WERI-Rb-1 (cell line): ENCODE data around the gene VAMP4.

Experiments used
- DNase-seq: peaks from one replicate; pipeline ENCODE4 v3.0.0-alpha.2; 2020
- H3K27ac ChIP-seq: fragments of 250-450 bp; sonication (Bioruptor Pico); 2 replicates; pipeline ENCODE4 v1.5.1; 2020; ENCODE audit warnings: mild to moderate bottlenecking, moderate library complexity
- H3K27me3 ChIP-seq: fragments of 250-450 bp; sonication (Bioruptor Pico); 2 replicates; pipeline ENCODE4 v1.5.1; 2021; ENCODE audit warnings: mild to moderate bottlenecking, low read depth, moderate library complexity; ENCODE audit not compliant: insufficient read depth, severe bottlenecking
- H3K36me3 ChIP-seq: fragments of 250-450 bp; sonication (Bioruptor Pico); 2 replicates; pipeline ENCODE4 v1.5.1; 2020; ENCODE audit warnings: mild to moderate bottlenecking, moderate library complexity
- H3K4me3 ChIP-seq: 2 replicates; pipeline ENCODE4 v1.5.1; 2011; ENCODE audit warnings: low read depth, mild to moderate bottlenecking, control low read depth, low read length
- H3K9me3 ChIP-seq: fragments of 250-450 bp; sonication (Bioruptor Pico); 2 replicates; pipeline ENCODE4 v1.5.1; 2021; ENCODE audit warnings: mild to moderate bottlenecking, moderate library complexity; ENCODE audit not compliant: severe bottlenecking
- TF ChIP-seq, protein P1 (sequence below): IDR thresholded peaks from 2 replicates; pipeline ENCODE4 v1.5.1; 2011; ENCODE audit warnings: low read depth, mild to moderate bottlenecking, control low read depth, inconsistent platforms, low read length

VAMP4 gene

DNA sequence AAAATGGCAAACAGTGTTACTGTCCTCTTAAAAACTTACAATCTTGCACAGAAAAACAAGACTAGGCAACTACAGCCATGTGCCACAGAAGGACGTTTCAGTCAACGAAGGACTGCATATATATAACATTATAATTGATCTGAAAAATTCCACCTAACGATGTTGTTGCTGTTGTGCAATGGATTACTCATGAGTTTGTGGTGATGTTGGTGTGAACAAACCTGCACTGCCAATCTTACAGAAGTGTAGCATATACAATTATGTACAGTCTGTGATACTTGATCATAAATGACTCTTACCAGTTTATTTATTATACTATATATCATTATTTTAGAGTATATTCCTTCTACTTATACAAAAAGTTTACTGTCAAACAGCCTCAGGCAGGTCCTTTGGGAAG is 6.8 kb upstream of the VAMP4 start:
- Histone ChIP-seq H3K9me3 (no peaks in the 10 kb centered on the region), H3K36me3 (no peaks in the 10 kb centered on the region), H3K4me3 (no peak overlapping the region), H3K27me3 (no peaks in the 10 kb centered on the region), H3K27ac (no peak overlapping the region)
- TF ChIP-seq, protein P1, sequence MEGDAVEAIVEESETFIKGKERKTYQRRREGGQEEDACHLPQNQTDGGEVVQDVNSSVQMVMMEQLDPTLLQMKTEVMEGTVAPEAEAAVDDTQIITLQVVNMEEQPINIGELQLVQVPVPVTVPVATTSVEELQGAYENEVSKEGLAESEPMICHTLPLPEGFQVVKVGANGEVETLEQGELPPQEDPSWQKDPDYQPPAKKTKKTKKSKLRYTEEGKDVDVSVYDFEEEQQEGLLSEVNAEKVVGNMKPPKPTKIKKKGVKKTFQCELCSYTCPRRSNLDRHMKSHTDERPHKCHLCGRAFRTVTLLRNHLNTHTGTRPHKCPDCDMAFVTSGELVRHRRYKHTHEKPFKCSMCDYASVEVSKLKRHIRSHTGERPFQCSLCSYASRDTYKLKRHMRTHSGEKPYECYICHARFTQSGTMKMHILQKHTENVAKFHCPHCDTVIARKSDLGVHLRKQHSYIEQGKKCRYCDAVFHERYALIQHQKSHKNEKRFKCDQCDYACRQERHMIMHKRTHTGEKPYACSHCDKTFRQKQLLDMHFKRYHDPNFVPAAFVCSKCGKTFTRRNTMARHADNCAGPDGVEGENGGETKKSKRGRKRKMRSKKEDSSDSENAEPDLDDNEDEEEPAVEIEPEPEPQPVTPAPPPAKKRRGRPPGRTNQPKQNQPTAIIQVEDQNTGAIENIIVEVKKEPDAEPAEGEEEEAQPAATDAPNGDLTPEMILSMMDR: no peak
- DNase-seq: no peak

DNA sequence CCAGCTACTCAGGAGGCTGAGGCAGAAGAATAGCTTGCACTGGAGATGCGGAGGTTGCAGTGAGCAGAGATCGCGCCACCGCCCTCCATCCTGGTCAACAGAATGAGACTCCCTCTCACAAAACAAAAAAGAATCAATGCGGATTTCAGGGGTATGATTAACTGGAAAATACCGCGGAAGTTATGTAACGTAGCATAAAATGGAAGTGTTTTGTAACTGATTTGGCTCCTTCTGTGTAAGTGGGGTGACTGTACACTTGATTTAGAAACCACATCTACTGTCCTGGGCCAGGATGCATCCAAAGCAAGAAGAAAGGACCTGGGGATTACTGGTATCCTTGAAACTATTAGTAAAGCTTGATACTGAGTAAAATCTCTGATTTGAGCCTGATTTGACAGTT is 3.1 kb upstream of the VAMP4 start:
- H3K27ac ChIP-seq: no peak overlapping the region
- H3K36me3 ChIP-seq: peaks cover 7% of the 10 kb centered on the region
- H3K4me3 ChIP-seq: no peak overlapping the region
- TF ChIP-seq, protein P1: no peak
- no peaks in the 10 kb centered on the region for H3K9me3 ChIP-seq
- DNase-seq: no peak
- no peaks in the 10 kb centered on the region for H3K27me3 ChIP-seq

DNA sequence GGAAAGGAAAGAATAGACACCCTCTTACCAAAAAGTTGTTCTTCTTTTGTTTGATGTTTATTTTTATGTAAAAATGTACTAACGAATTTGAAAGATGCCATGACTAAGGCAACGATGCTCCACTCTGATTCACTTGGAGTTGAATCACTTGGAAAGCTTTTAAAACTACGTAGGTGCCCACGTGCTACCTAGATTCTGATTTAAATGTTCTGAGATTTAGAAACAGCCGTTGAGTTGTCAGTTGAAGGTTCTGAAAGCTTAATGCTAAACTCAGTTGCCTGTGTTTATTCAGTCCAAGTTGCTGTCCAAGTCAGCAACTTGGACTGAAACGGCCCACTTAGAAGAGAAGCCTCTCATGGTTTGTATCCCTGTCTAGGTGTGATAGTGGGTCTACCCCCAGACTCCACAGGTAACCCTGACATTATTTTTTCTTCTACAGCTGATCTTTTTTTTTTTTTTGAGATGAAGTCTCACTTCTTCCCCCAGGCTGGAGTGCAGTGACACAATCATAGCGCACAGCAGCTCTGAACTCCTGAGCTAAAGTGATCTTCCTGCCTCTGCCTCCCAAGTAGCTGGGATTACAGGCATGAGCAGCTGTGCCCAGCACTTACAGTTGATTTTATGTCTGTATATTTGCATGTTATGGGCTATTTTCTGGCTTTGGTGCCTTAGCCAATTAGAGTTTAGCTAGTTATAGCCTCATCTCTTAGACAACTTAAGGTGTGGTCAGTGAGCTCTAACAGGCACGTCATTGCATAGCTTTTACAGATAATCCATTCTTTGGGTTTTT is 1.4 kb upstream of the VAMP4 start:
- H3K27ac ChIP-seq: peak overlapping the region; percentile 96
- peaks cover 7% of the 10 kb centered on the region for H3K36me3 ChIP-seq
- peak overlapping the region; percentile 96 for H3K4me3 ChIP-seq
- TF ChIP-seq, protein P1: no peak
- H3K9me3 ChIP-seq: no peaks in the 10 kb centered on the region
- DNase-seq: peak; percentile 65
- no peaks in the 10 kb centered on the region for H3K27me3 ChIP-seq

DNA sequence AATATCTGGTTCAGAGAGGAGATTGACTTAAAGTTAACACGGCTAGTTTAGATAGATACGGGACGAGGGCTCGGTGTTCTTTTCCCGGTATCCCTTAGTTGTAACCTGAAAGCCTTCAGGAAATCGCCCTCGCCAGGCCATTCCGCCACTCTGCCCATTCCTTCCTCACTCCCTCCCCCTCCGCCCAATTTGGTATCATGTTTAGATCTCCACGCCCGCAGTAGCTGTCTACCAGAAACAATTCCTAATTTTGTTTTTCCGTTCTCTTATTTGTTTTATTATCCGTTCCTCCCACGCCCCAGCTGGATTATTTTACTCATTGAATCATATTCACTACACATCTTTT is 685 bp upstream of the VAMP4 start:
- TF ChIP-seq, protein P1: no peak
- peak overlapping the region; percentile 96 for H3K27ac ChIP-seq
- H3K9me3 ChIP-seq: no peaks in the 10 kb centered on the region
- peak overlapping the region; percentile 96 for H3K4me3 ChIP-seq
- no peaks in the 10 kb centered on the region for H3K27me3 ChIP-seq
- DNase-seq: peak; percentile 48
- H3K36me3 ChIP-seq: peaks cover 7% of the 10 kb centered on the region

DNA sequence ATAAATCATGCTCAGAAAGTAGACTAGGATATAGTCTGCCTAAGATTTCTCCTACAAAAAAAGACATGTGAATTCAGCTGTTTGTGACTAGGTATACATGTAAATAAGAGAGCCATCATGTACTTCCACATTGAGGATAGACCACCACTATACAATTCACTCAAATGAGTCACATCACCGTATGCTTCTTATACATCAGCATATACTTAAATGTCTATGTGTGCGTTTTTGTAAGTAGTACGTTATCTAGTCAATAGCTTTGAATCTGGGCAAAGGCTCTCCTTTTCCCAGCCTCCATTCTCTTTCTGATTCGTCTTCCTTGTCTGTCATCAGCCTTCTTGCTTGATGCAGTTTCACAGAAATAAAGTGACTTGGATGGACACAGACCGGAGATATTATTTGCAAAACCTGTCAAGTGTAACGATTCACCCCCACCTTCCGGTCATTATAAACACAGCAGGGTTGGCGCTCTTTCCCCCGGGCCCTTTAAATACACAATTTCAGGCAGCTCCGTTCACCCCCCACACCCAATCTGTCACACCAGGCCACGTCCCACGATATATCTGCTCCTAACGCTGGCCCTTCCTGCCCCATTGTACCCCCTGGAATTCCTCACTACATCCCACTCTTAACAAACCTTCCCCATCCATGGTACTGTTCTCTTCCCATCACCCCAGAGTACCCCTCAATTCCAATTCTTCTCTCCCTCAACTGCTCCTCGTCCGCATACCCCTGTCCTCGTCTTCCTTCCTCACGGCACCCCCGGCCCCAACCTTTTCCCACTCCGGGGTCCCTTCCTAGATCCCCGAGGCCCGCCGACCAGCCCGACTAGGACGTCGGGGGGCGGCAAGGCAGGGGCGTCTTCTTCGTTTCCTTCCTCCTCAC is 636 bp downstream of the VAMP4 start:
- H3K27ac ChIP-seq: peak overlapping the region; percentile 96
- no peaks in the 10 kb centered on the region for H3K9me3 ChIP-seq
- TF ChIP-seq, protein P1: peak; percentile 27; the same call in 1 of the 2 replicates
- peaks cover 15% of the 10 kb centered on the region for H3K36me3 ChIP-seq
- DNase-seq: peak; percentile 62
- no peaks in the 10 kb centered on the region for H3K27me3 ChIP-seq
- peak overlapping the region; percentile 96 for H3K4me3 ChIP-seq
